ENCODE data around the gene ZNF184. TPM values are rescaled to one million over a fixed set of nuclear protein-coding genes. Genes with fewer than 3 reads are reported as not detected.

The ZNF184 gene
- total and polyA plus RNA-seq, 9 of the 15 experiments (the other 6 are each of a cell fraction or from before 2014, with no cell fraction given), result 7.6 to 22.2 (median 12.8) TPM

GRCh38 chr6:27495386-27496135 is 22.7 kb upstream of the ZNF184 start (continued):
- TF ChIP-seq ZSCAN32 (CRISPR knock-in tag; IDR thresholded peaks at IDR 0.05), result no peak
- peak; percentile 15; the same call in 1 of the 2 replicates for TF ChIP-seq TRIM25 (IDR thresholded peaks at IDR 0.05; ENCODE audit: borderline replicate concordance)
- no peak for TF ChIP-seq ZNF740 (CRISPR knock-in tag; IDR thresholded peaks at IDR 0.05)
- no peak for TF ChIP-seq ZNF740 (tag; IDR thresholded peaks at IDR 0.05)
- no peak for TF ChIP-seq RBM17 (IDR thresholded peaks at IDR 0.05; ENCODE audit: borderline replicate concordance, low read depth, low read length)
- TF ChIP-seq ZNF830 (CRISPR knock-in tag; IDR thresholded peaks at IDR 0.05), result no peak
- TF ChIP-seq ATF3 (IDR thresholded peaks at IDR 0.05), result peak; percentile 88
- TF ChIP-seq ATF3 (CRISPR knock-in tag; conservative IDR thresholded peaks at IDR 0.05), result peak; percentile 87; the same call in 1 of the 2 replicates
- TF ChIP-seq MYBL2 (IDR thresholded peaks at IDR 0.05; ENCODE audit: low read depth), result no peak; the same call in 1 of the 2 replicates
- no peak for TF ChIP-seq MYBL2 (CRISPR knock-in tag; IDR thresholded peaks at IDR 0.05; ENCODE audit: borderline replicate concordance)
- TF ChIP-seq ILK (tag; IDR thresholded peaks at IDR 0.05; ENCODE audit: borderline replicate concordance, low read depth), result no peak
- peak; percentile 44; the same call in 1 of the 2 replicates for TF ChIP-seq HDAC2 (IDR thresholded peaks at IDR 0.05)
- TF ChIP-seq TBL1XR1 (IDR thresholded peaks at IDR 0.05; ENCODE audit: low read length in 2 of 2), result peak; percentile 88 to 90
- TF ChIP-seq XRCC5 (IDR thresholded peaks at IDR 0.05; ENCODE audit: low read depth, low read length), result peak; percentile 79; the same call in 1 of the 2 replicates
- TF ChIP-seq HINFP (tag; conservative IDR thresholded peaks at IDR 0.05; ENCODE audit: low read depth), result no peak
- peak in 1 of 2 experiments; percentile 70; a peak in 2 of 4 replicates for TF ChIP-seq FOXK2 (conservative IDR thresholded peaks at IDR 0.05 in 1 of 2, IDR thresholded peaks at IDR 0.05 in 1 of 2; ENCODE audit: low read depth in 2 of 2)
- TF ChIP-seq SRSF3 (IDR thresholded peaks at IDR 0.05; ENCODE audit: insufficient read depth, low read length), result no peak

All from K562 (cell line).